Coronary artery (tissue), 2 donors: Measurements from ENCODE around the gene SMCO4.

Experiments used
- DNase-seq: peaks from one replicate; pipeline ENCODE4 v3.0.0-alpha.2; 2017; ENCODE audit warnings: low spot score
- H3K27ac ChIP-seq, 2 donors: fragments of 200-600 bp; sonication (generic); one replicate each; pipeline ENCODE4 v1.5.1; 2016 to 2019
- H3K4me3 ChIP-seq: fragments of 200-600 bp; sonication (generic); 2 replicates; pipeline ENCODE4 v1.5.1; 2016; ENCODE audit warnings: mild to moderate bottlenecking, moderate library complexity
- CTCF ChIP-seq: fragments of 200-600 bp; sonication (generic); IDR thresholded peaks from one replicate; pipeline ENCODE4 v1.5.1; 2019; ENCODE audit warnings: antibody characterized with exemption

SMCO4 gene

GRCh38 chr11:93493252-93493897 is 49.8 kb downstream of the SMCO4 start:
- no peak for TF ChIP-seq CTCF
- no peak overlapping the region for H3K27ac ChIP-seq
- no peak for DNase-seq
- no peak overlapping the region for H3K4me3 ChIP-seq

DNA sequence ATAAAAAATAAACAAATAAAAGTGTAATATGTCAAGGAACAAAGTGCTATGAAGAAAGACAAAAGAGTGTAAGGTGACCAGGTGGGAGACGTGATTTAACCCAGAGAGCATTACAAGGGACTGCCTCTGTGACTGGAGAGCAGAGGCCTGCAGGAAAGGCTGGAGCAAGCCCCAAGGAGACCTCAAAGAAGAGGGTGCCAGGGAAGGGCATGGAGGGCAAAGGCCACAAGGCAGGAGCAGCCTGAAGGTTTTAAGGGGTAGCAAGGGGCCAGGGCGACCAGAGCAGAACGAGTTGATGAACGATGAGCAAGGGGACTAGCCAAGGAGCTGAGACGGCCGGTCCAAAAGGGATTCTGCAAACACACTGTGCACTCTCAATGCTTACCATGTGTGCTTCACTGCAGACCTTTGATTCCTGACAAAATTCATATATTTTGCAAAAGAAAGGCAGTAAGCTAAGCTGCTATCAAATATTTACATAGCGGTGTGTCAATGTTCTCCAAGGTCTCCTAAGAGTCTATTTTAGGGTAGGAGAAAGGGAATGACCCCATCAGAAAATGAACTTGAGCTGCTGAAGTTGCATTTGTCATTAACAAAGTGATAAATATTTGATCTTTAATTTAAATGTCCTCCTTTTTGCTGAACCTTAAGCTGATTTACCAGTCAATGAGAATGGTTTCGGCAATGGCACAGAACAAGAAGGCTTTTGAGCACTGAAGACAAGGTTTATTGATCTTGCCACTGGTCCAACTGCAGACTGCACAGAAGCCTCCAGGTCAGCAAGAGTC is 50.5 kb downstream of the SMCO4 start:
- H3K4me3 ChIP-seq, result no peak overlapping the region
- DNase-seq, result no peak
- no peak overlapping the region for H3K27ac ChIP-seq
- TF ChIP-seq CTCF, result no peak

- H3K4me3 ChIP-seq, result no peak overlapping the region
- no peak overlapping the region for H3K27ac ChIP-seq
- DNase-seq, result no peak
- TF ChIP-seq CTCF, result no peak
Observed at GRCh38 chr11:93491973-93492372, 51.2 kb downstream of the SMCO4 start.

- no peak for DNase-seq
- no peak overlapping the region for H3K27ac ChIP-seq
- no peak for TF ChIP-seq CTCF
- no peak overlapping the region for H3K4me3 ChIP-seq
Observed at GRCh38 chr11:93490996-93491618, 52.1 kb downstream of the SMCO4 start.

DNA sequence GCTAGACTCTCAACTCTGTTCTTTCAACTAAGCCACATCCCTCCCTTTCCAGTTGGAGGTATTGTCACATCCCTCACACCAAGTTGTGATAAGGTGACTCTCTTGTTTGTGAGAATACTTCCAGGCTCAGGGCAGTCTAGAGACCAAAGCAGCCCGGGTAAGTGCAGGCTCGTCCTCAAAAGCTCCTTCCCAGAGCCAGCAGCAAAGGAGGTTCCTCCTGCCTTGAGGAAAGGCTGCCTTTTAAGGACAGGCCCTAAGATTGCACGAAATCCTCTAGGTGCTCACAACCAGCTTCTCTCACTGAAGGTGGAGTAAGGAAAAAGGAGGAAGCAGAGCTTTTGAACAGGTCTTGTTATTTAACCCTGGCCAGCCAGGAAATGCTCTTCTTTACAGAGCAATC is 53.4 kb downstream of the SMCO4 start:
- no peak for DNase-seq
- Histone ChIP-seq H3K27ac (no peak overlapping the region), H3K4me3 (no peak overlapping the region)
- no peak for TF ChIP-seq CTCF

DNA sequence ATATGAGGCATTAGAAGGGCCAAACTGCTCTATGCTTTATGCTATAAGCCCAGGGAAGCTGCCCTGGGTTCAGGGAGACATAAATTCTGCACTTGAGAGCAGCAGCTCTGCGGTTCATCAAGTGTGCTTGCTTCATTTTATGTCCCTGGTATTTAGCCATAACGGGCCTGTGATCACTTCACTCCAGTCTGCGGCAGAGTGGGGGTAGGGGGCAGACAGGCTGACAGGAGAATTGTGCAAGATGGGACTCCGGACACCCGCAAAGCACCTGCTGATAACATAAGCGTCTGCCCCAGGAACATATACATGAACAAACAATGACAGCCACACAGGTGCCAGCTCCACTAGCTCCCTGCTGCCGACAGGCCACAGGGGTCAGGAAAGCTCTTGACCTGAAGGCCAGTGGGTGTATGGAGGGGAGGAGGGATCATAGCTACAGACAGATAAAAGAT is 56.1 kb downstream of the SMCO4 start:
- Histone ChIP-seq H3K27ac (no peak overlapping the region), H3K4me3 (no peak overlapping the region)
- DNase-seq, result no peak
- TF ChIP-seq CTCF, result no peak
